GM19397 (cell line): Measurements from ENCODE around the gene GPATCH1.
"Not testable (repeated sequence)": the region's sequence is repeated elsewhere in the genome, so short reads cannot be mapped to it uniquely, and the experiment has no call there.

Experiments used
- ATAC-seq: cut with Tn5 transposase; IDR thresholded peaks from one replicate; pipeline ENCODE4 v1.9.1; 2021; ENCODE audit warnings: mild to moderate bottlenecking, moderate library complexity; ENCODE audit not compliant: unreplicated experiment

The GPATCH1 gene

GRCh38 chr19:33152625-33153024 lies 71.6 kb downstream of the GPATCH1 start:
- ATAC-seq = not testable (repeated sequence)

DNA sequence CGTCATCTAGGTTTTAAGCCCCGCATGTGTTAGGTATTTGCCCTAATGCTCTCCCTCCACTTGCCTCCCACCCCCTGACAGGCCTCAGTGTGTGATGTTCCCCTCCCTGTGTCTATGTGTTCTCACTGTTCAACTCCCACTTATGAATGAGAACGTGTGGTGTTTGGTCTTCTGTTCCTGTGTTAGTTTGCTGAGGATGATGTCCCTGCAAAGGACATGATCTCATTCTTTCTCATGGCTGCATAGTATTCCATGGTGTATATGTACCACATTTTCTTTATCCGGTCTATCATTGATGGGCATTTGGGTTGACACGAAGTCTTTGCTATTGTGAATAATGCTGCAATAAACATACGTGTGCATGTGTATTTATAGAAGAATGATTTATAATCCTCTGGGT lies 73.3 kb downstream of the GPATCH1 start:
- ATAC-seq = not testable (repeated sequence)

GRCh38 chr19:33156334-33156733 lies 75.4 kb downstream of the GPATCH1 start:
- no peak for ATAC-seq

- no peak for ATAC-seq
These were observed 76.9 kb downstream of the GPATCH1 start for GRCh38 chr19:33157906-33158305.

DNA sequence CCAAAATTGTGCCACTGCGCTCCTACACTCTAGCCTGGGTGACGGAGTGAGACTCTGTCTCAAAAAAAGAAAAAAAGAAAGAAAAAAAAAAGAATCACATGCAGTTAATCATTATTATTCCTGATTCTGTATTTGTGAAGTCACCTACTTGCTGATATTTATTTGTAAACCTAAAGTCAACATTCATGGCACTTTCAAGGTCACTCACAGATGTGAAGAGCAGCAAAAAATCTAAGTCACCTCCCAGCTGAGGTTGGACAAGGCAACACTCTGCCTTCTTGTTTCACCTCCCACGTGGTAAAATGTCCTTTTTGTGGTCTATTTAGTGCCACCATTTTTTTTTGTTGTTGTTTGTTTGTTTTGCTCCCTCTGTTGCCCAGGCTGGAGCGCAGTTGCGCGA lies 77.4 kb downstream of the GPATCH1 start:
- ATAC-seq = no peak

GRCh38 chr19:33159149-33159548 lies 78.2 kb downstream of the GPATCH1 start:
- ATAC-seq = no peak

GRCh38 chr19:33159893-33160292 lies 78.9 kb downstream of the GPATCH1 start:
- ATAC-seq = no peak

DNA sequence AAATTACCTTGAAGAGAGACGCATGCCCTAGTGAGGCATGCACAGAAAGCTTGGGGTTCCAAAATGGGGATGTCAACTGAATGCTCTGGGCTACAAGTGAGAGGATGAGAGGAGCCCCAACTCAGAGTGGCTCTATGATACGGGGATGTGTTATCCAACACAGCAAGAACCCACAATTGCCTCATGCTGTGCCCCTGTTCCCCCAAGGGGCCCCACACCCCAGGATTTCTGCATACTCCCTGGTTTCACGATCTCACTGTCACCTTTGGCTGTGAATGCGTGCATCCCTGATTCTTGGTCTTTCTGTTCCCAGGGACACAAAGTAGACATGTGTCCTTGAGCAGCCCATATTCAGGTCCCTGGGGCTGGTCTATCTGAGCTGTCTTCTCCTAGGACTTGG lies 80.2 kb downstream of the GPATCH1 start:
- no peak for ATAC-seq

GRCh38 chr19:33163481-33163880 lies 82.5 kb downstream of the GPATCH1 start:
- ATAC-seq = no peak

DNA sequence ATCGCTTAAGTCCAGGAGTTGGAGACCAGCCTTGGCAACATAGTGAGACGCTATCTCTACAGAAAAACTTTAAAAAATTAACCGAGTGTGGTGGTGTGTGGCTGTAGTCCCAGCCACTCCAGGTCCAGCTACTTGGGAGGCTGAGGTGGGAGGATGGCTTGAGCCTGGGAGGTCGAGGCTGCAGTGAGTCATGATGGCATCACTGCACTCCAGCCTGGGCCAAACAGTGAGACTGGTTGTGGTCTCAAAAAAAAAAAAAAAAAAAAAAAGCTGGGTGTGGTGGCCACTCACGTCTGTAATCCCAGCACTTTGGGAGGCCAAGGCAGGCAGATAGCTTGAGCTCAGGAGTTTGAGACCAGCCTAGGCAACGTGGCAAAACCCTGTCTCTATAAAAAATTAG lies 85.1 kb downstream of the GPATCH1 start:
- ATAC-seq = not testable (repeated sequence)

- no peak for ATAC-seq
These were observed 86.5 kb downstream of the GPATCH1 start for GRCh38 chr19:33167438-33167837.

- no peak for ATAC-seq
These were observed 87.5 kb downstream of the GPATCH1 start for GRCh38 chr19:33168528-33168927.

DNA sequence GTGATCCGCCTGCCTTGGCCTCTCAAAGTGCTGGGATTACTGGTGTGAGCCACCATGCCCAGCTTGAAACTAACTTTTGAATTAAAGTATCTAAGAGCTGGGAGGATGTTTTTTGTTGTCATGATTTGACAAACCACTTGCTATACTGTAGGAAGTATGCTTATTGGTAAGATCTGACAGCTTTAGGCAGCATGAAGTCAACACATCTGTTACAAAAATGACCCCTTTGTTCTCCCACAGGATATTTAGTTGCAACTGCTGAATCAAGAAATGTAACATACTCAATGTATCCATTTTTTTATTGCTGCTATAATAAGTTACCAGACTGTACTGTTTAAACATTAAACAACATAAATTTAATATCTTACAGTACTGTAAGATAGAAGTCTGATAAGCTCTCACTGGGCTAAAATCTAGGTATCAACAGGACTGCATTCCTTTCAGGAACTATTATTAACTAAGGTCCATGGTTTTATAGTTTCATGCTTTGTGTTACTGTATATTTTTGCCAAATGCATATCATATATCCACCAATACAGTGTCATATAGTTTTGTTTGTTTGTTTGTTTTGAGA lies 90.3 kb downstream of the GPATCH1 start:
- ATAC-seq = no peak

DNA sequence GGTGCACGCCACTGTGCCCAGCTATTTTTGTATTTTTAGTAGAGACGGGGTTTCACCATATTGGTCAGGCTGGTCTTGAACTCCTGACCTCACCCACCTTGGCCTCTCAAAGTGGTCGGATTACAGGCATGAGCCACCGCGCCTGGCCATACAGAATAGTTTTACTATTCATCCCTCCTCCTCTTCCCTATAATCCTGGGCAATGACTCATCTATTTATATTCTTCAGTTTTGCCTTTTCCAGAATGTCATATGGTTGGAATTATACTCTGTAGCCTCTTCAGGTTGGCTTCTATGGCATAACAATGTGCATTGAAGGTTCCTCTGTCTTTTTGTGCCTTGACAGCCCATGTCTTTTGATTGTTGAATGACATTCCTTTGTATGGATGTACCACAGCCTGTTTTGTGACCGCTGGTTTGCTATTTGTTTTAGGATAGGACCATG lies 91.0 kb downstream of the GPATCH1 start:
- no peak for ATAC-seq

- no peak for ATAC-seq
These were observed 93.2 kb downstream of the GPATCH1 start for GRCh38 chr19:33174186-33174585.

- ATAC-seq = no peak
These were observed 94.3 kb downstream of the GPATCH1 start for GRCh38 chr19:33175156-33175782.

GRCh38 chr19:33175886-33176669 lies 95.1 kb downstream of the GPATCH1 start:
- no peak for ATAC-seq

DNA sequence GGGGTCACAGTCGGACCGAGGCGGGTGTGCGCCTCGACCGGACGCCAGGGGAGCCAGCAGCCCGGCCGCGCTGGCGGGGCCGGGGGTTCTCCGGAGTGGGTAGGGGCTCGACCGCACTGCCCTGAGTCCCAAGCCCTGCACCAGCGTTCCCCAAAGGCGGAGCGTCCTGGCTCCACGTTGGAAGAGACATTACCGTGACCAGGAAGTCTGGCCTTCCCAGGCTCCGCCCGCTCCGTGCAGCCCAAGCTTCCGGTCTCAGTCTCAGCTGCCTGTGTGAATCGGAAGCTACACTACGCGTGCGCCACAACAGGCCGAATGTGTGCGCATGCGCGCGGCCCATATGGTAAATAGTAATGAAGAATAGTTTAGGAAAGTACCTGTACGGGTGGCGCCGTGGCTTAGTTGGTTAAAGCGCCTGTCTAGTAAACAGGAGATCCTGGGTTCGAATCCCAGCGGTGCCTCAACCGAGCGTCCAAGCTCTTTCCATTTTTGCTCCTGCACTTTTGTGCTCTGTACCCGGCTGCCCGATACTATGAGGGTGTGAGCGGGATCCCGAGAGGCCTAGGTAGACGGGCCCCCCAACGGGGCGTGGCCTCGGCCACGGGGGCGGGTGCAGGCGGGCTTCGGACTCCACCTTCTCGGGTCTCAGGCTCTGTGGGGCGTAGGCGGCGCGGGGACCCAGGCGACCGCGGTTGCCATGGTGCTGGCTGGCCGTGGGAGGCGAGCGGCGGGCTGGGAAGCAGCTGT lies 95.9 kb downstream of the GPATCH1 start:
- ATAC-seq = peak; percentile 81

DNA sequence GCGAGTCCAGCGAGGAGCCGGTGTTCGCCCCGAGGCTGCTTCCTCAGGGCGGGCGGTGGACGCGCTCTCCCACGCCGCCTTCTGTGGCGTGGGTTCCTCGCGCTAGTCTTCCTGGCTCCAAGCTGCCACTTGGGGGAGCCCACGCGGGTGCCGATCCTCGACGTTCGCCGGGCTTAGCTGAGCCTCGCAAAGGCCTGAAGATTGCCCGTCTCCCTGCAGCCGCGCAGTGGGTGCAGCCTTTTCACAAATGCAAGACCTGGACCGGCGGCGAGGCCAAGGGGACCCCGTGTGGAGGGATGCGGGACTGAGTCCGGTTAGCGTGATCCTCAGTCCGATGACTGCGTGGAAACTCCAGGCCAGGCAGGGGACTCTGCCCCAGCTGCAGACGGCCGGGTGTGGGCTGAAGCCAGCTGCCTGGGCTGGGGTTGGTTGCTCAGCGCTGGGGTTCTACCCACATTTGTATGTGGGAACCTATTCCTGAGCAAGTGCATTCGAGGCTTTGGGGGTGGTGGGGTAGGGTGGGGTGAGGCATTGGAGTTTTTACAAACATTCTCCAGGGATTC lies 96.5 kb downstream of the GPATCH1 start:
- no peak for ATAC-seq
